Fibroblast of skin of left biceps (primary cell): ENCODE measurements around the gene CCDC78.
A peak's percentile ranks its signal among the peaks of the same experiment; 100 is the strongest.

Experiments
- DNase-seq, 2 experiments: peaks; one replicate each; pipeline ENCODE4 v3.0.0-alpha.2; 2013; ENCODE audit warnings: low read depth in 2 of 2

Gene CCDC78

GRCh38 chr16:678858-679813, 47.1 kb downstream of the CCDC78 start:
- DNase-seq: peak; percentile 4 to 8

GRCh38 chr16:678209-678857, 47.9 kb downstream of the CCDC78 start:
- no peak for DNase-seq

DNA sequence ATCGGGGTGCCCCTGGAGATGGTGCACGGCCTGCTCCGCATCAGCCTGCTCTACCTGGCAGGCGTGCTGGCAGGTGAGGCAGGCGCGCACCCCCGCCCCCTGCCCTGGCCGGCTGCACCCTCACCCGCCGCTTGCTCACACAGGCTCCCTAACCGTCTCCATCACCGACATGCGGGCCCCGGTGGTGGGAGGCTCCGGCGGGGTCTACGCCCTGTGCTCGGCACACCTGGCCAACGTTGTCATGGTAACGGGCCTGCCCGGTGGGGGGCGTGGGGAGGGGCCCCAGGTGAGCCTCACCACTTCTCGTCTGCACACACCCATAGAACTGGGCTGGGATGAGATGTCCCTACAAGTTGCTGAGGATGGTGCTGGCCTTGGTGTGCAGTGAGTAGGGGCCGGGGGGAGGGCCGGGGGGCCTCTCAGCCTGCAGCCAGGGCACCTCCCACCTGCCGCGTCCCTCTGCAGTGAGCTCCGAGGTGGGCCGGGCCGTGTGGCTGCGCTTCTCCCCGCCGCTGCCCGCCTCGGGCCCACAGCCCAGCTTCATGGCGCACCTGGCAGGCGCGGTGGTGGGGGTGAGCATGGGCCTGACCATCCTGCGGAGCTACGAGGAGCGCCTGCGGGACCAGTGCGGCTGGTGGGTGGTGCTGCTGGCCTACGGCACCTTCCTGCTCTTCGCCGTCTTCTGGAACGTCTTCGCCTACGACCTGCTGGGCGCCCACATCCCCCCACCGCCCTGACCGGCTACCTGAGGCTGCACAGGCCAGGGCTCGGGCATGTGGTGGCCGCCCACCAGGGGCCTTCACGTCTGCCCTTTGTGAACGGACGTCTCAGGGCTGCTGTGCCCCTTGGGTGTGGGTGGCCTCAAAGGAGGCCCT, 48.7 kb downstream of the CCDC78 start:
- no peak for DNase-seq

DNA sequence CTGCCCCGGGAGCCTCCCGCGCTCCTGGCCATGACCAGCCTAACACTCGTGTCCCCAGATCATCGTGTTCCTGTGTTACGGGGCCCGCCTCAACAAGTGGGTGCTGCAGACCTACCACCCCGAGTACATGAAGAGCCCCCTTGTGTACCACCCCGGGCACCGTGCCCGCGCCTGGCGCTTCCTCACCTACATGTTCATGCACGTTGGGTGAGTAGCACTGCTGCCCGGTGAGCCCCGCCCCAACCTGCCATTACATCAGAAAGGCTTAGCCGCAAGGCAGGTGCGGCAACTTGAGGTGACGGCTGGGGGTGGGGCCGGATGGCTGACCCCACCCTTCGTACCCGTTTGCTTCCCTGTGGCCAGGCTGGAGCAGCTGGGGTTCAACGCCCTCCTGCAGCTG, 49.3 kb downstream of the CCDC78 start:
- no peak for DNase-seq

DNA sequence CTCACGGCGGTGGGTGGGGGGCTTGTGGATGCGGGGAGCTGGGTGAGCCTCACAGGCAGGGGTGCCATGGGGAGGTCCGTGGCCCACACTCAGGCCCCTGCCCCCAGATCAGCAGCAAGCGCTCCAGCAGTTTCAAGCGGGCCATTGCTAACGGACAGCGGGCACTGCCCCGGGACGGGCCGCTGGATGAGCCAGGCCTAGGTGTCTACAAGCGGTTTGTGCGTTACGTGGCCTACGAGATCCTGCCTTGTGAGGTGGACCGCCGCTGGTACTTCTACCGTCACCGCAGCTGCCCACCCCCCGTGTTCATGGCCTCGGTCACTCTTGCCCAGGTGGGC, 49.7 kb downstream of the CCDC78 start:
- DNase-seq: no peak

DNA sequence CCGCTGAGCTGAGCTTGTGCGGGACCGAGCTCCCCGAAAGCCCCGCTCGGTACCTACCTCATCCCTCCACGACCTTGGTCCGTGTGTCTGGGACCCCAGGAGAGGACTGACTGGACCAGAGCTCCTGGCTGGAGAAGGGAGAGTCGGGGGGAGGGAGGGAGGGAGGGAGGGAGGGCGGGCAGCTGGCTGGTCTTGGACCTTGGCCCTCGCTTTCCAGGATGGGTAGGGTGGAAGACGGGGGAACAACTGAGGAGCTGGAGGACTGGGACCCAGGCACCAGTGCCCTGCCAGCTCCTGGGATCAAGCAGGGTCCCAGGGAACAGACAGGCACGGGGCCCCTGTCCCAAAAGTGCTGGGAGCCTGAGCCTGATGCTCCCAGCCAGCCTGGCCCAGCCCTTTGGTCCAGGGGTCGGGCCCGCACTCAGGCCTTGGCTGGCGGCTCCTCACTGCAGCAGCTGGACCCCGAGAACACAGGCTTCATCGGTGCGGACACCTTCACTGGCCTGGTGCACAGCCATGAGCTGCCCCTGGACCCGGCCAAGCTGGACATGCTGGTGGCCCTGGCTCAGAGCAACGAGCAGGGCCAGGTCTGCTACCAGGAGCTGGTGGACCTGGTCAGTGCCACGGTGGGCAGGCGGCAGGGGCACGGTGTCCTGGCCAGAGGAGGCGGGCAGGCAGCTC, 50.2 kb downstream of the CCDC78 start:
- no peak for DNase-seq

- DNase-seq: no peak
Observed at GRCh38 chr16:674968-675883, 51.0 kb downstream of the CCDC78 start, which contains the start of gene RHBDL1. Gene RHBDL1 (plus strand): TSS chr16:675671. CDS start chr16:675791, 120 bp downstream.

GRCh38 chr16:674214-674881, 51.9 kb downstream of the CCDC78 start:
- no peak for DNase-seq

DNA sequence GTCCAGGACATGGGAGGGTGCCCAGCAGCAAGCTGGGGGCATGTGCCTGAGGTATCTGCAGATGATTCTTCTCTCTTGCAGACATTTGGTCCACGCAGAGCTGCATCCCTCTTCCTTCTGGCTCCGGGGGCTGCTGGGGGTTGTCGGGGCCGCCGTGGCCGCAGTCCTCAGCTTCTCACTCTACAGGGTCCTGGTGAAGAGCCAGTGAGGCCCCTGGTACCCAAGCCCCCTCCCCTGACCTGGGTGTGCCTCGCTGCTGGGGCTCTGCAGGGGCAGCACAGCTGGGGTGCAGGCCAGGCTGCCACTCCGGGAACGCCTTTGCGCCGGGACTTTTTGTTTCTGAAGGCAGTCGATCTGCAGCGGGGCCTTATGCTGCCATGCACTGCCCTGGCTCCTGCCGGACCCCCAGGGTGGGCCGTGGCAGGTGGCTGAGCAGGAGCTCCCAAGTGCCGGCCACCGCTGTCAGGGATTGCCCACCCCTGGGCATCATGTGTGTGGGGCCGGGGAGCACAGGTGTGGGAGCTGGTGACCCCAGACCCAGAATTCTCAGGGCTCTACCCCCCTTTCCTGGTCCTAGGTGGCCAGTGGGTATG, 52.7 kb downstream of the CCDC78 start:
- no peak for DNase-seq

DNA sequence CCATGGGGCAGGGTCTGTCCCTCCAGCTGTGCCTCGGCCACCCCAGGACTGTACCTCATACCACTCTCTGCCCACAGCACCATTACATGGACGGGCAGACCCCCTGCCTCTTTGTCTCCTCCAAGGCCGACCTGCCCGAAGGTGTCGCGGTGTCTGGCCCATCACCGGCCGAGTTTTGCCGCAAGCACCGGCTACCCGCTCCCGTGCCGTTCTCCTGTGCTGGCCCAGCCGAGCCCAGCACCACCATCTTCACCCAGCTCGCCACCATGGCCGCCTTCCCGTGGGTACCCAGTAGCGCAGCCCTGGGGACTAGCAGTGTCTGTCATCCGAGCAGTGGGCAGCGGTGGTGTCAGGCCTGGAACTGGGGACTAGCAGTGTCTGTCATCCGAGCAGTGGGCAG, 53.4 kb downstream of the CCDC78 start:
- no peak for DNase-seq
